DMS53 treated with DMSO at 0.1 percent for 48 hours (cell line): ENCODE results near the gene MLLT10.

Experiments
- DNase-seq: peaks from one replicate; lab custom pipeline; 2025; ENCODE audit not compliant: unreplicated experiment; lab: John Stamatoyannopoulos, UW

The MLLT10 gene

DNA sequence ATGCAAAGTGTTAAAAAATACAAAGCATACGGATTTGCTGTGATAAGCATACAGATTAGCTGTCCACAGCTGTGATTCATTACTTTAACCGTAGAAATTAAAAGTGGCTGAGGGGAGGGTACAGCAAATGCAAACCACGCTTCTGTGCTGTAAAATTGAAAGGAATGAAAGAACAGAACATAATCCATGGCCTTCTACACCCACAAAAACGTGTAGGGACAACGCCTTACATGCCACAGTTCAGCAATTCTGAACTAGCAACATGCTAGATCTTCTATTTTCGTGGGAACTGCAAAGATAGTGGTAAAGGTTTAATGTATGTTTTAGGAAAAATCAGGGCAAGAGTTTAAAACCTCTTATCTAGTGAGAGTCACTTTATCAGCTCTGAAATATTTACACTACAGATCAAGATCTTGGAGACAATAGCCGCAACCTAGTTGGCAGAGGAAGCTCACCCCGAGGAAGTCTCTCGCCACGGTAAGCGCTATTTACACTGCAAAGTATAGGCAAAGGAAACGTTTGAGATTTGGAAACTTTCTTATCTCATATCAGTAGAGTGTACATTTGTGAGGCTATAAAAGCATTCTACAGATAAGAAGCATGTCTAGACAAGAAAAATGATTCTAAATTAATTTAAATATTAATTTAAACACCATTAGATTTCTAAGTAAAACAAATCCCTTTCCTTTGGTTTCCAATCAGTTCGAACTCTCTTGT, 193.6 kb downstream of the MLLT10 start:
- DNase-seq = no peak

DNA sequence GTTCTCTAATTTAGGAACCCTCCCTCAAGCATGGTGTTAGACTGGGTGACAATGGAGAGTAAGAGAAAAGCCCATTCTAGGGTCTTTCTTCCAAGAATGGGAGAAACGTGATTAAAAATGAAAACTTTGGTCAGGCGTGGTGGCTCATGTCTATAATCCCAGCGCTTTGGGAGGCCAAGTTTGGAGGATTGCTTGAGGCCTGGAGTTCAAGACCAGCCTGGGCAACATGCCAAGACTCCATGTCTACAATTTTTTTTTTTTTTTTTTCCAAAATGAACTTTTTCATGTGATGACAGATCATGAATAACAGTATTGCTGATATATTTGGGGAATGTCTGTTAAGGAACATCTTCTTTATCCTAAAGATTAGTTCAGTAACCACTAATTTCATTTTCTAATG, 194.6 kb downstream of the MLLT10 start:
- DNase-seq = no peak

DNA sequence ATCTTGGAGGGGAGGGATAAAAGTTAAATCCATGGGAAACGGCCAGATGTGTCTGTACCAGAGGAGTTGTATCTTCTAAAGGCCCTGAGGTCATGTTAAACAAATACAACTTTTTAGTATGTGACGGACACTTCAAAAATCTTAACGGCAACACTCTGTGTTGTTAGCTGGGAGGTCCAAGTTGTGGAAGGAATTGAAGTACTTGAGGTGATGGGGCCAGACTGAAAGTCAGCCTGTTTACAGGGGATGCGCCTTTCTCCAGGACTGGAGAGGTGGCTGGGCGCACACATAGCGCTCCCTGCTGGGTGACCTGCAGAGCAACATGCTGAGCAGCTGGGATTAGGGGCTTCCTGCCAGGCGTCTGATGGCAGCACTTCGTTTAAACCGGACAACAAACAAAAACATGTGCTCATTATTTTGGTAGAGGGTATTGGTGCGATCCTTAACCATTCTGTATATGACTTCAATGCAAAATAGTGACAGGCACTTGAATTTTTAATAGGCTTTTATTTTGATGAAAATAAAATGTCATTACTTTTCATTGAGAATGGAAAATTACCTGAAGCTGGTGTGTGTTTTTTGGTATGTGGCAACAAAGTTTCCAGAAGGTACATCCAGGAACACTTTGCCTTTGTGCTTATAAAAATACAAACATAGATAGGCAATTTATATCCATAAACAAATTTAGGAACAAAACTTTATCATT, 198.2 kb downstream of the MLLT10 start:
- peak; percentile 48 for DNase-seq

DNA sequence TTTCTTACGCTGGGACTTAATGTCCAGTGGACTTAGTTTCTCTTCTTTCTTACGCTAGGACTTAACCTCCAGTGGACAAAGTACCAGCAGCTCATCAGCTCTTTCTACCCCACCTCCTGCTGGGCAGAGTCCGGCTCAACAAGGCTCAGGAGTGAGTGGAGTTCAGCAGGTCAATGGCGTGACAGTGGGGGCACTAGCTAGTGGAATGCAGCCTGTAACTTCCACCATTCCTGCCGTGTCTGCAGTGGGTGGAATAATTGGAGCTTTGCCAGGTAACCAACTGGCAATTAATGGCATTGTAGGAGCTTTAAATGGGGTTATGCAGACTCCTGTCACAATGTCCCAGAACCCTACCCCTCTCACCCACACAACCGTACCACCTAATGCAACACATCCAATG, 199.7 kb downstream of the MLLT10 start:
- no peak for DNase-seq

DNA sequence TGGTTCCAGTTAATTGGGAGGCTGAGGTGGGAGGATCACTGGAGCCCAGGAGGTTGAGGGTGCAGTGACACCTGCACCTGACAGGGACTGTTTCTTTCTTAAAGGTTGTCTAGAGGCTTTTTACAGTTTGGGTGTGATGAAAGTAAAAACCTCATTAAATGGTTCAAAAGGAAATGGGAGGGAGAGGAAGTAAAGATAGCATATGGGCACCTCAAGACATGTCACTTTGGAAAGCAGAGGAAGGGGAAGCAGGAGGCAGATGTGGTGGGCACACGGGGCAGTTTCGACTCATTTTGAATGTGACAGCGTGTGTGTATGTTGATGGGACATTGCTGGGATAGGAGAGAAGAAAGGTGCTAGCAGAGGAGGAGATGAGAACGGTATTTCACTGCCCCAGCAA, 203.1 kb downstream of the MLLT10 start:
- no peak for DNase-seq

DNA sequence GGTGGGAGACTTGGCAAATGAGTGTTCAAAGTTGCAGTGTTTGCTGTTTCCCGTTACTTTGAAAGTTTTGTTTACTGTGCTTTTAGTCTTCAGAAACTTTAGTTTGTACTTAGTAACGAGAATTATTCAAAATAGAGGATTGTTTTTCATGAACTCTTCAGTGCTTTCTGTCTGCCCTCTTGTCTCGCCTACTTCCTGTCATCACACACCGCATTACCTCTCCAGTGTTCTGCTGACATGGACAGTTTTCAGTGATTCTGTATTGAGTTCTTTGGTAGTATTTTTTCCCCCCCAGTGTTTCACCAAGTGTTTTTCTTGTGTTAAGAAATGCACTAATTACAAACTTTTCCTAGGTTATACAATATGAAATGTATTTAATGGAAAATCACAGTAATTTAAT, 207.0 kb downstream of the MLLT10 start:
- DNase-seq = no peak

DNA sequence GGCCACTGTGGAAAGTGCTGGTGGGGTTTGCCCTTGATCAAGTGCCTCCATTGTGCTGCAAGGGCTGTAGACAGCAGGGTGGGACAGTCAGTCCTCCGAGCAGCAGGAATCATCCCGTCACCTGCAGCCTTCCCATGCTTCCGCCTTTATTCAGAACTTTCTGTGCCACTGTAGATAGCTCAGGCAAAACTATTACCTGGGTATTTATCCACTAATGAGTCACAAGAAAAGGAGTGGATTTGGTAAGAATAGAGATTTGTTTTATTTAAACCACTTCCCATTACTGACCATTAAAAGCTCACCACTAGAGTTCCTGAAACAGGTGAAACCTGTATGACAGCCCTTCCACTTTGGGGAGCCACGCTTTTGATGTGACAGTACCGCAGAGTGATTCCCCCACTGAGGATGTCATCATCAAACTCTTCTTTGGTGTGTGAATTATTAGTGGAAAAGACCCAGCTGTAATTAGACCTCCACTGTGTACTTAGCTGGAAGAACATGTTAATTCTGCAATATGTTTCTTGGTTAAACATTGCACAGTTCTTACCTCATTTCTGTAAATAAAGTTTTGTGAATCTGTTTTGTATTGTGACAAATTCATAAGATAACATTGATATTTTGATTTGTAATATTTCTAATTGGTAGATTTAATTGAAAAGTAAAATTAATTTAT, 208.8 kb downstream of the MLLT10 start:
- no peak for DNase-seq

DNA sequence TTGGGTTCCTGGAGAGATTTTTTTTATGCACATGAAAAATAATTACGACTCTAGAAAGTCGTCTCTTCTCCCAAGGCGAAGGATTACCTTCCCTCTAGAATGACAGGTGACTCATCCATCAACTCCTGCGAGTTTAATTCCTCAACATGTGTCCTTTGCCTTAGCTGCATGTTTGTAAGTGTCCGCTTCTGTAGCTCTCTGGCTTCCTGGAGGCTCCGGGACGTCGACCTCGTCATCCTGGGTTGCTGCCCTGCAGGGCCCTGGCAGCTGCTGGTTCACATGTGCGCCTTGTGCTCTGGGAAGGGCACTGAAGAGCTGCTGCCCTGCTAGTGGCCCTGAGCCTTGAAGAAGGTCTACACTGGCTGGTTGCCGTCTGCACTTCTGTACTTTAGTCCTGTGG, 210.2 kb downstream of the MLLT10 start:
- no peak for DNase-seq

DNA sequence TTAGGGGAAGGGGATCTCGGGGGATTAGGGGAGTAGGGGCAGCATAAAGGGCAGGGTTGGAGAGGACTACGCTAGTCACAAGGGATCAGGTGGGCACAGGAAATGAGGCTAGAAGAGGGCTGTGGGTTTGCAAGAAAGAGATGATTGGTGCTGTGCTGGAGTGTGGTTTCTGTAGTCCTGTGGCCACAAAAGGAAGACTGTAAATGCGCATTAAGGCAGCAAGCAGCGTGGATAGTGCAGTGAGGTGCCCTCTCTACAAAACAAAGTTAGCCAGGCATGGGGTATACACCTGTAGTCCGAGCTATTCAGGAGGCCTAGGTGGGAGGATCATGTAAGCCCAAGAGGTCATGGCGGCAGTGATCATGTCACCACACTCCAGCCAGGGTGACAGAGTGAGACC, 212.1 kb downstream of the MLLT10 start:
- DNase-seq = no peak

DNA sequence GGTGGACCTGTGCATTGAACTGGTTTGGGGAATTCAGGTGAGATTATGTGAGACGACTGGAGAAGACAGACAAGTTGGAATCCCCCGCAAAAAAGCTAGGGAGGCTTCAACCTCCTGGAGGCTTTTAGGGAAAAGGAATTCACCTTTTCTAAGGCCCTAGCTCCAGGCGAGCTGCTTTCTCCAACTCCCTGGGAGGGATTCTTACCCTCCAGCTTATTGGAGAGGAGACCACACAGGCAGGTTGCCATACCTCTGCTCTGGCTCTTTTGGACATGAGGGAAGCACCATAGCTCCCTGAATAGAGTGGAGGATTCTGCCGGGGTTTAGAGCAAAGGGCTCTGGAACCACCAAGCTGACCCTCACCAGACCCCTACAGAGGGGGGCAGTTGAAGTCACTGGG, 213.8 kb downstream of the MLLT10 start:
- no peak for DNase-seq

DNA sequence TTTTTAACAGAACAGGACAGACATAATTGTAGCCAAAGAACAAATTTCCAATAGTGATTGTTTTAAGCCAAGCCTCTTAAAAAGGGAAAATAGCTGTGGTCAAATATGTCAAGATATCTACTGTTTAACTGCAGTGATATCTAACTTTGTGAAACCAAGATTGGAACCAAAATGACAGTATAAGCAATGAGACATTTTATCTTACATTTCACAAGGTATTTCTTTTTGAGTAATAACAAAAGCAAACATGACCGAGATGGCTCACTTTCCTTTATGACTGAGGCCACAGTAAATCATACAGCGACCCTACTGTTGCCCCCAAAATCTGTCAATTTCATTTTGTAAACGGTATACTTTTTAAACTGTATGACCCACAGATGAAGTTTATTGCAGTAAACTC, 215.8 kb downstream of the MLLT10 start:
- DNase-seq = no peak

DNA sequence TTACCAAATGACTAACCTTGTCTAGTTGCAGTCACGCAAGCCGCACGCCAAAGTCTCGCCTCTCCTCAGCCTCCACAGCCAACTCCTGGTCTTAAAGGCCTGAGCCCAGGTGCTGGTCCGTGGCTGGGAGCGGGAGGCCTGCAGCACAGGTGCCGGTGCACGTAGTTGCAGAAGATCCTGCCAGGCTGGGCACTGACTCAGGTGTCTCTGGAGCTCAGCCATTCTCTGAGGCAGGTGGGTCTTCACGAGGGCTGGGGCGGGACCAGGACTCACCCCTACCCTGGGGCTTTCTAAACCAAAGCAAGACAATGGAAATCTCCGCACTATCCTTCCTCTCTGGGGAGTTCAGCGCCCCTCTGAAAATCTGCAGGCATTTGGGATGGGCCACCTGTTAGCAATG, 216.4 kb downstream of the MLLT10 start:
- no peak for DNase-seq

DNA sequence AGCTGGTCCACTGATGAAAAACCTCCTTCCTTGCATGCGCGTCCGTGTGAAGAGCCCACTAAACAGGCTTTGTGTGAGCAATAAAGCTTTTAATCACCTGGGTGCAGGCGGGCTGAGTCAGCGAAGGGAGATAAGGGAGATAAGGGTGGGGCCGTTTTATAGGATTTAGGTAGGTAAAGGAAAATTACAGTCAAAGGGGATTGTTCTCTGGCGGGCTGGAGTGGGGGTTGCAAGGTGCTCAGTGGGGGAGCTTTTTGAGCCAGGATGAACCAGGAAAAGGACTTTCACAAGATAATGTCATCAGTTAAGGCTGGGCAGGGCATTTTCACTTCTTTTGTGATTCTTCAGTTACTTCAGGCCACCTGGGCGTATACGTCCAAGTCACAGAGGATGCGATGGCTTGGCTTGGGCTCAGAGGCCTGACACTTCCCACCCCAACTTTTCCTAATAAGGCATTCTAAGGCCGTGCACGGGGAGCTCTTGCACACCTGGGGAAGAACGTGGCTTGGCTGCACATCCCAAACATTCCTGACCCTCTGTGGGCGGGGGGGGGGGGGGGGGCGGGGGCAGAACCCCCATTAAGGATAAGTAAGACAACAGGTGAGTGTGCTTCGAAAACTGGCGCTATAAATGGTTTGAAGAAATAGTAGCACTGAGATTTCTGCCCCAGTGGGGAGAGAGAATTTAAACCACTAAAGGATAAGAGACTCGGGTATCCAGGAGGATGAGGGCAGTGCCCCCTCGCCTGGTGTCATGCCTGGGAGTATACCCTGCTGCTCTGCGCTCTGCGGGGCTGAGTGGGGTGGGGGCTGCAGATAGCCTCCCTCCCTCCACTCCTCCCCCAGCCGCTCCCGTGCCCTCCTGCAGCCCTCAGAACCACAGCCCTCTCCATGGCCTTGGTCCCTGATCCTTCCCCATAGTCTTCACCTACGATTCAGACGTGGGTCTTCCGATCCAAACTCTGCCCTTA, 217.6 kb downstream of the MLLT10 start:
- no peak for DNase-seq

DNA sequence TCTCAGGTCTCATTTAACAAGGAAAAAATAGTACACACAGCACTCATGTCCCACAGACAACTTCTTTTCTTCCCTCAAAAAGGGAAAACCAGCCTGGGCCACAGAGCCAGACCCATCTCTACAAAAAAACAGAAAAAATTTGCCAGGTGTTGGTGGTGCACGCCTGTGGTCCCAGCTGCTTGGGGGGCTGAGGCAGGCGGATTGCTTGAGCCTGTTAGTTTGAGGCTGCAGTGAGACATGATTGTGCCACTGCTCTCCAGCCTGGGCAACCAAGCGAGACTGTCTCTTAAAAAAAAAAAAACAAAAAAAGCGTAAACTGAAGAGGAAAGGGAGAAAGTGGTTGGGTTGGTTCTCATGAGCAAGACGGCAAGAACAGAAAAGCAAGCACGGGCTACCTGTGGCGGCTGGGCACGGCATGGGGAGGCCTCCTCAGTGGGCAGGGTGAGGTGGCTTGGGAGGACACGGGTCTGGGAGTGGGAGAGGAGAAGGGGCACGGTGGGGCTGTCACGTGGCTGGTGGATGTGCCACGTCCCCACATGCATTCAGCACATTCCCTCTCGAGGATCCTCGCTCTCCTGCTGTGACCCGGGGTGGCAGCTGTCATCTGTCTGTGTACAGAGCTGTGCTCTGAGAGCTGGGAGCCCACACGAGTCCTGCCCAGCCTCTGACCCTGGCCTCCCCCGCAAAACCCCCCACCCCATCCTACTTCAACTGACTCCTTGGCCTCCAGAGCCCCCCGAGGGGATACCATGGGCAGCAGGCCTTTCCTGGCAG, 219.7 kb downstream of the MLLT10 start:
- DNase-seq = no peak

DNA sequence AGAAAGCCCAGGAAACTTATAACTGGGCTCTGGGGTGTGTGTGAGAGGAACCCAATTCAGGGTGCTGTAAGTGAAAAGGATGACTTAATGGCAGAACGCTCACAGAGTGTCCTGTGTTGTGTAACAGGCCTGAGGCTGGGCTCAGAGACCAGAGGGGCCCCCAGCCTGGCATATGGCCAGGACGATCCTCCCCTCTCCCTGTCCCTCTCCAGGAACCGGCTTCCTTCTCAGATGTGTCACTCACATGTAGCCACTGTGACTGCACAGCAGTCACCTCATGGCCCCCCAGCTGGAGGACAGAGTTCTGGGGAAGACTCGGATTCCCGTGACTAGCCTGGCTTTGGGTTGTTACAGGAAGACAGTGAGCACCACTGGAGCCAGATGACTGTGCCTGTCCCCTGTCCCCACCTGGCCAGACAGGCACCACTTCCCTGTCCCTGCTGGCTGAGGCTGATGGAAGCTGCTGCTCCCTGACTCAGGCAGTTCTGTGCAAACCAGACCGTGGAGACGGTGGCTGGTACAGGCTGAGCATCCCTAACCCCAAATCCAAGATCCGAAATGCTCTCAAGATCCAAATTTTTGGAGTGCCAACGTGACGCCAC, 220.5 kb downstream of the MLLT10 start:
- DNase-seq = no peak

DNA sequence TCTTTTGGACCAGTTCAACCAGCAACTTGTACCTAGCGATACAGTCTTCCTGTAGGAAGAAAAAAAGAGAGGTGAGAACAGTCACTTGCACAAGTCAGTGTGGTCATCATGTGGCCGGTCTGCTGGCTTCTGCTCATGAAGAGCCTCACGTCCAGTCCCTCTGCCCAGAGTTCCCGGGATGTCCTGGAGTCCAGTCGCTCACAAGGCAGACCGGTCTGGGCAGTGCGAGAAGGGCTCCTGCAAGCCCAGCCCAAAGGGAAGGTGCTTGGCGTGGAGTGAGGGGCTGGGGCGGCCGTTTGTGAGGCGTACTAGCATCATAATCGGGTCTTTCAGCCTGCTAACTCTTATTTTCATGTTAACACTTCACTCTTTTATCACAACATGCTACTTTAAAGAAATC, 222.7 kb downstream of the MLLT10 start:
- no peak for DNase-seq

DNA sequence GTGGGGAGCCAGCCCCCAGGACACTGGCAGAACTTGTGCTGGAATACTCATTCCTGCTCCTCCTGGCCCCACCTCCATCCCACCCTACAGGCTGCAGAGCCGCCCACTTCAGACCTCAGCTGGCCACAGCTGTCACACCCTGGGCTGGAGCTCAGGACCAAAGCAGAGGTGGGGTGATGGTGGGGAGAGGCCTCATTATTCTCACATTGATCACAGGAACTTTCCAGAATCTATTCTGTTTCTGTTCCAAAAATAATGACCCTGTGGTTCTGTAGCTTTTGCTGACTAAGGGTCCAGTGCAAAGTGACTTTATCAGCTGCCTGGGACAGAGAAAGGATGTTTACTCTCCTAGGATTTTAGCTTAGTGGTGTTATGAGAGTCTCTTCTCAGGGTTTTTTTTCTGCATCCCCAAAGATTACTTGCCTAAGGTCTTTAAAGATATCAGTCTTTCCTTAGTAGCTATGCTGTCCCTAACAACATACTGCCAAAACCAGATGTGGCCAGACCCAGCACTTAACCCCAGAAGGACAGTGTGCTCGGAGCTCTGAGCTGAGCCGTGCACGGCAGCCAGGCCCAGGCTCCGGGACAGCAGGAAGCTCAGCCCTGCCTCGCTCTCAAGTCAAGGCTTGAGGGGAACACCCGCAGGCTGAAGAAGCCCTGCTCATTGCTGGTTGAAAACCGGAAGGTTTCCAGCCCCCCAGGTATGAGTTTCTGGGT, 223.3 kb downstream of the MLLT10 start:
- DNase-seq = no peak

DNA sequence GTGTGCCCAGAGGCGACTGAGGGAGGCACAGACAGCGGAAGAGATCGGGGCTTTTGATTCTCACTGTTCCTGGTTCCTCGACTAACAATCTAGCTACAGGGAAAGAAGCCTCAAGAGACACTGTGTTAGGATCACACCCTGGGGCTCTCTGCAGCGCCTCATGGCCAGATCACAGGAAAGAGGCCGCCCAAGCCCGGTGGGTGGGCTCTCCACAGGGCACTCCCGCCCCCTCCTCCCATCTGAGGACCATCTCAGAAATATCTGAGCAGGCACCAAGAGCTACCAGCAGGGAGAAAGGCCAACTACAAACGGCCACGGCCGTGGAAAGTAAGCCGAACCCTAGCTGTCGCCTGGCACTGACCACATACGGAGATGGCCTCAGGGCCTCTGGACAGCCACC, 224.2 kb downstream of the MLLT10 start:
- no peak for DNase-seq

DNA sequence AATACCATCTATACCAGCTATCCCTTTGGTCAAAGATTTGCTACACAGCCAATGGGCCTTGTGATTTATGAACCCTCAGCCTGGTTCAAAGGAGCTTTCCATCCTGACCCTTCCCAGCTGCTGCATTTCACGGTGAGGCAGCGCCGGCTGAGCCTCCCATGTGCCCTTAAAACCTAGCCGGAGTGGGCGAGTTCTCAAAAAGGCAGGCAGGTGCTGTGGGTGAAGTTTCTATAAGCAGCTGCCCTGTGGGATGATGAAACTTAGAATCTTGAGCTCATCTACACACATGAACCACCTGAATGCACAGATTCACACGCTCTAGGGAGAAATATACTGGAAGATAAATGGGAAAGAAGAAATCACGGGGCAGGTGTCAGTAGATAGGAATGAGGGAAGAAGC, 224.7 kb downstream of the MLLT10 start:
- no peak for DNase-seq
